Measurements from ENCODE around the gene GABRB1.

DNA sequence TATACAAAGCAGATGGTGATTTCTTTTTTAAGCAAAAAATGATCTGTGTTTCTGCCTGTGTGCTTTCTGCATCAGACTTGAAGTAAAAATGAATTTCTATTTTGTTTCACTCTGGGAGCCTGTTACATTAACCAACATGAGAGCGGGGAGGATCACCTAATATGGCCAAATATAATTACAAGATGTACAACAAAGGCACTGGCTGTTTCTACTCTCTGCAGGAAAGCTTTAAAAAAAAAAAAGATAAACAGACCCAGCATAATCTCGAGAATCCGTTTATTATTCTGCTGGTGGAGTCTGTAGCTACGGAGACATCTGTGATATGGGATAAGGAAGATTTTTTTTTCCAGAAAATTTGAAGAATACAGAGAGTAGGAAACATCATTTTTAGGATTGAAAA, 328.5 kb downstream of the GABRB1 start:
- TF ChIP-seq CTCF (conservative IDR thresholded peaks at IDR 0.05; ENCODE audit: low read depth, low read length) (no peak), EZH2phosphoT487 (IDR thresholded peaks at IDR 0.05; ENCODE audit: borderline replicate concordance, low read length) (no peak), EZH2 (IDR thresholded peaks at IDR 0.05; ENCODE audit: low read length, unreplicated experiment) (no peak)
